H1 (cell line): ENCODE data around the gene KIAA1671. TPM values are rescaled to one million over a fixed set of nuclear protein-coding genes. Genes with fewer than 3 reads are reported as not detected.

Experiments
- EGR1 ChIP-seq: IDR thresholded peaks from 2 replicates; pipeline ENCODE4 v1.6.1; 2011; ENCODE audit warnings: low read depth, low read length, borderline replicate concordance
- NANOG ChIP-seq: IDR thresholded peaks from 2 replicates; pipeline ENCODE4 v1.6.1; 2011; ENCODE audit warnings: low read length, low read depth, mild to moderate bottlenecking, inconsistent platforms; ENCODE audit not compliant: insufficient read depth, poor library complexity, severe bottlenecking
- PHF8 ChIP-seq: fragments of 200-600 bp; sonication (generic); conservative IDR thresholded peaks from 2 replicates; pipeline ENCODE4 v1.7.1; 2012; ENCODE audit warnings: low read depth, mild to moderate bottlenecking, inconsistent platforms, low read length, moderate library complexity
- RBBP5 ChIP-seq: IDR thresholded peaks from 2 replicates; pipeline ENCODE4 v1.7.1; 2012; ENCODE audit warnings: low read depth, mild to moderate bottlenecking, inconsistent platforms, low read length, moderate library complexity, borderline replicate concordance
- RNF2 ChIP-seq: fragments of 200-900, 300-1000 bp; sonication (generic); IDR thresholded peaks from 2 replicates; pipeline ENCODE4 v1.7.1; 2016; ENCODE audit warnings: borderline replicate concordance, low read depth, mild to moderate bottlenecking, antibody characterized with exemption, low read length; ENCODE audit not compliant: poor library complexity, severe bottlenecking; ENCODE audit errors: missing control alignments
- SP2 ChIP-seq: IDR thresholded peaks from 2 replicates; pipeline ENCODE4 v1.6.1; 2012; ENCODE audit warnings: mild to moderate bottlenecking, low read length, inconsistent platforms
- polyA plus RNA-seq, 7 experiments: library from polyadenylated mRNA; depleted of rRNA in 3 of 7; stranded (reverse) in 5 of 7; unstranded in 2 of 7; fragments of >200 nt in 5 of 7; fragments of 200-250 nt in 2 of 7; gene quantifications; 1 replicate in 5 of 7; 2 replicates in 1 of 7; 4 replicates in 1 of 7; pipeline versions ENCODE4 v1.2.1 to v1.2.3, GENCODE V29; 2011 to 2013; ENCODE audit warnings: missing spikeins in 2 of 7, mixed read lengths in 2 of 7
- total RNA-seq: library from RNA; stranded (reverse); fragmentation: NEBNext Ultra II Directional; extraction: Animal tissue kit (Norgen Biotek cat#: 25700); gene quantifications from 2 replicates; pipeline ENCODE4 v1.2.1, GENCODE V29; 2021
- TF ChIP-seq, protein P1 (sequence below), 3 experiments: IDR thresholded peaks; 1 replicate in 2 of 3; 2 replicates in 1 of 3; pipeline versions ENCODE4 v1.5.1 to v1.6.1; 2011; ENCODE audit warnings: low read length in 3 of 3, mild to moderate bottlenecking in 3 of 3, inconsistent platforms in 2 of 3, low read depth in 1 of 3, moderate library complexity in 1 of 3; ENCODE audit not compliant: insufficient read depth in 1 of 3; ENCODE audit errors: control extremely low read depth in 1 of 3

The KIAA1671 gene
- total and polyA plus RNA-seq, 2 of the 8 experiments (the other 6 are each of a cell fraction or from before 2014, with no cell fraction given), result 6.4 to 23.9 TPM

DNA sequence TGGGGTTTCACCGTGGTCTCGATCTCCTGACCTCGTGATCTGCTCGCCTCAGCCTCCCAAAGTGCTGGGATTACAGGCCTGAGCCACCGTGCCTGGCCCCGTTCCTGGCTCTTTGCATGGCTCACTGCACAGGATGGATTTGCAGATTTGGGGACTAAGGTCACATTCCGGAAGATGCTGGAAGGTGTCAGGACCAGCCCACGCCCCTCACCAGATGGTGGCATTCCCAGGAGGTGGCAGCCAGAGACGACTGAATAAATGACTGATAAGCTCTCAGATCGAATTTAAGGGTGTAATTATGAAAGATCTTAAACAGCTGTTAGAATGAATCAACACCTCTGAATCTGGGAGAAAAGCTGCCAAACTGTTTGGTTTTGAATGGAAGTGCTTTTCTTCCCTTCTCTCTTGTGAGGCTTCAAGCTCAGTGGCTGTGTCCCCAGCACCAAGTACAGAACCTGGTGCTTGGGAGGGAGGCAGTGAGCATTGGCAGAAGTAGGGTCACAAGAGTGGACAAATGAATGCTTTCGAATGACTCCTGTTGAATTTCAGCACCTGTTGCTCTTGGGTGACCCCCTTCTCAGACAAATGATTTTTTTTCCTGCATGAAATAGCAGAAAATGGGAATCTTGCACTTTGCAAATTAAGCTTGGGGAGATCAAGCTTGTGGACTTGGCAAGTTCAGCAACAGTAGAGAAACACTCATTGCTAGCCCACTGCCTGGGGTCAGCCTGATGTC lies 69.6 kb downstream of the KIAA1671 start (continued):
- TF ChIP-seq, protein P1, sequence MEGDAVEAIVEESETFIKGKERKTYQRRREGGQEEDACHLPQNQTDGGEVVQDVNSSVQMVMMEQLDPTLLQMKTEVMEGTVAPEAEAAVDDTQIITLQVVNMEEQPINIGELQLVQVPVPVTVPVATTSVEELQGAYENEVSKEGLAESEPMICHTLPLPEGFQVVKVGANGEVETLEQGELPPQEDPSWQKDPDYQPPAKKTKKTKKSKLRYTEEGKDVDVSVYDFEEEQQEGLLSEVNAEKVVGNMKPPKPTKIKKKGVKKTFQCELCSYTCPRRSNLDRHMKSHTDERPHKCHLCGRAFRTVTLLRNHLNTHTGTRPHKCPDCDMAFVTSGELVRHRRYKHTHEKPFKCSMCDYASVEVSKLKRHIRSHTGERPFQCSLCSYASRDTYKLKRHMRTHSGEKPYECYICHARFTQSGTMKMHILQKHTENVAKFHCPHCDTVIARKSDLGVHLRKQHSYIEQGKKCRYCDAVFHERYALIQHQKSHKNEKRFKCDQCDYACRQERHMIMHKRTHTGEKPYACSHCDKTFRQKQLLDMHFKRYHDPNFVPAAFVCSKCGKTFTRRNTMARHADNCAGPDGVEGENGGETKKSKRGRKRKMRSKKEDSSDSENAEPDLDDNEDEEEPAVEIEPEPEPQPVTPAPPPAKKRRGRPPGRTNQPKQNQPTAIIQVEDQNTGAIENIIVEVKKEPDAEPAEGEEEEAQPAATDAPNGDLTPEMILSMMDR (IDR thresholded peaks at IDR 0.05; ENCODE audit: control extremely low read depth in 1 of 3, insufficient read depth in 1 of 3, low read depth in 1 of 3, low read length in 3 of 3), result no peak
- no peak for TF ChIP-seq RNF2
- TF ChIP-seq RBBP5, result no peak
- no peak for TF ChIP-seq SP2
- no peak for TF ChIP-seq EGR1
- TF ChIP-seq PHF8, result no peak
- no peak for TF ChIP-seq NANOG
